Loucy (cell line): ENCODE results near the gene EIF4ENIF1.

ENCODE experiments used
- H2AFZ ChIP-seq: fragments of 200-600 bp; sonication (generic); 2 replicates; pipeline ENCODE4 v1.6.0; 2016; ENCODE audit warnings: antibody characterized with exemption, mild to moderate bottlenecking, low read length, moderate library complexity
- H3F3A ChIP-seq: fragments of 200-600 bp; 2 replicates; pipeline ENCODE4 v1.6.0; 2016; ENCODE audit warnings: antibody characterized with exemption, low read depth, mild to moderate bottlenecking
- H3K27me3 ChIP-seq: fragments of 200-600 bp; sonication (generic); 2 replicates; pipeline ENCODE4 v1.6.1; 2014; ENCODE audit warnings: low read length, mild to moderate bottlenecking; ENCODE audit not compliant: insufficient read depth, poor library complexity, severe bottlenecking
- H3K36me3 ChIP-seq: fragments of 200-600 bp; sonication (generic); 2 replicates; pipeline ENCODE4 v1.6.1; 2016; ENCODE audit warnings: low read length; ENCODE audit not compliant: insufficient read depth
- H3K4me1 ChIP-seq: fragments of 200-600 bp; sonication (generic); 2 replicates; pipeline ENCODE4 v1.5.1; 2014; ENCODE audit warnings: low read length, mild to moderate bottlenecking; ENCODE audit not compliant: insufficient read depth, poor library complexity, severe bottlenecking
- H3K4me2 ChIP-seq: fragments of 200-600 bp; sonication (generic); 2 replicates; pipeline ENCODE4 v1.6.0; 2014; ENCODE audit warnings: antibody characterized with exemption, low read length, low read depth, mild to moderate bottlenecking; ENCODE audit not compliant: poor library complexity, severe bottlenecking
- H3K4me3 ChIP-seq: fragments of 200-600 bp; sonication (generic); 2 replicates; pipeline ENCODE4 v1.5.1; 2014; ENCODE audit warnings: low read length, mild to moderate bottlenecking, mixed read lengths; ENCODE audit not compliant: poor library complexity, severe bottlenecking
- H3K79me2 ChIP-seq: fragments of 200-600 bp; sonication (generic); 2 replicates; pipeline ENCODE4 v1.6.1; 2014; ENCODE audit warnings: low read length; ENCODE audit not compliant: insufficient read depth
- H3K9ac ChIP-seq: fragments of 200-600 bp; sonication (generic); 2 replicates; pipeline ENCODE4 v1.6.0; 2014; ENCODE audit warnings: mild to moderate bottlenecking, low read depth, low read length, moderate library complexity; ENCODE audit not compliant: poor library complexity, severe bottlenecking
- H3K9me2 ChIP-seq: fragments of 200-600 bp; sonication (generic); replicated peaks from 2 replicates; pipeline ENCODE4 v1.6.1; 2016; ENCODE audit warnings: low read depth, low read length, mixed read lengths
- H3K9me3 ChIP-seq: fragments of 200-600 bp; sonication (generic); 2 replicates; pipeline ENCODE4 v1.6.1; 2014; ENCODE audit warnings: mild to moderate bottlenecking, antibody characterized with exemption, low read length, low read depth; ENCODE audit not compliant: insufficient read depth
- H4K20me1 ChIP-seq: fragments of 200-600 bp; sonication (generic); 2 replicates; pipeline ENCODE4 v1.6.0; 2014; ENCODE audit warnings: antibody characterized with exemption, low read length, mild to moderate bottlenecking; ENCODE audit not compliant: insufficient read depth, poor library complexity, severe bottlenecking
- CTCF ChIP-seq: fragments of 200-600 bp; sonication (generic); conservative IDR thresholded peaks from 2 replicates; pipeline ENCODE4 v1.5.1; 2014; ENCODE audit warnings: mild to moderate bottlenecking, antibody characterized with exemption, low read length
- EZH2phosphoT487 ChIP-seq: fragments of 200-600 bp; IDR thresholded peaks from 2 replicates; pipeline ENCODE4 v1.6.1; 2018; ENCODE audit warnings: antibody characterized with exemption, mild to moderate bottlenecking, moderate library complexity, borderline replicate concordance

EIF4ENIF1 gene

GRCh38 chr22:31445642-31446041 lies 44.0 kb downstream of the EIF4ENIF1 start:
- no peaks in the 10 kb centered on the region for H3K79me2 ChIP-seq
- no peaks in the 10 kb centered on the region for H3K4me1 ChIP-seq
- H3K27me3 ChIP-seq, result no peaks in the 10 kb centered on the region
- H3K9ac ChIP-seq, result no peak overlapping the region
- no peak overlapping the region for H3K4me3 ChIP-seq
- no peaks in the 10 kb centered on the region for H3K9me3 ChIP-seq
- no peaks in the 10 kb centered on the region for H3K9me2 ChIP-seq
- no peak overlapping the region for H3K4me2 ChIP-seq
- H4K20me1 ChIP-seq, result no peaks in the 10 kb centered on the region
- H3K36me3 ChIP-seq, result peaks cover 55% of the 10 kb centered on the region; the same call in 1 of the 2 replicates
- H2AFZ ChIP-seq, result no peak overlapping the region
- no peaks in the 10 kb centered on the region for H3F3A ChIP-seq
- TF ChIP-seq EZH2phosphoT487 (no peak), CTCF (no peak)

GRCh38 chr22:31443516-31443915 lies 46.1 kb downstream of the EIF4ENIF1 start:
- TF ChIP-seq EZH2phosphoT487 (no peak), CTCF (no peak)
- no peaks in the 10 kb centered on the region for H3K9me3 ChIP-seq
- no peaks in the 10 kb centered on the region for H3K27me3 ChIP-seq
- no peaks in the 10 kb centered on the region for H3F3A ChIP-seq
- H3K9me2 ChIP-seq, result no peaks in the 10 kb centered on the region
- no peaks in the 10 kb centered on the region for H3K4me1 ChIP-seq
- no peak overlapping the region for H3K9ac ChIP-seq
- H2AFZ ChIP-seq, result no peak overlapping the region
- H3K4me2 ChIP-seq, result no peak overlapping the region
- no peaks in the 10 kb centered on the region for H3K79me2 ChIP-seq
- H4K20me1 ChIP-seq, result no peaks in the 10 kb centered on the region
- no peak overlapping the region for H3K4me3 ChIP-seq
- peaks cover 72% of the 10 kb centered on the region; the same call in 1 of the 2 replicates for H3K36me3 ChIP-seq

GRCh38 chr22:31442768-31443489 lies 46.7 kb downstream of the EIF4ENIF1 start:
- Histone ChIP-seq H4K20me1 (no peaks in the 10 kb centered on the region), H3K9ac (no peak overlapping the region), H3K9me2 (no peaks in the 10 kb centered on the region), H3K36me3 (peaks cover 72% of the 10 kb centered on the region; the same call in 1 of the 2 replicates), H3K79me2 (no peaks in the 10 kb centered on the region), H2AFZ (no peak overlapping the region), H3K4me1 (no peaks in the 10 kb centered on the region), H3K4me3 (no peak overlapping the region), H3F3A (no peaks in the 10 kb centered on the region), H3K4me2 (no peak overlapping the region), H3K27me3 (no peaks in the 10 kb centered on the region), H3K9me3 (no peaks in the 10 kb centered on the region)
- TF ChIP-seq CTCF, result no peak
- no peak for TF ChIP-seq EZH2phosphoT487
